Fibroblast of pulmonary artery (primary cell): ENCODE measurements around the gene ASB8.

Experiments used
- DNase-seq: peaks from one replicate; pipeline ENCODE4 v3.0.0-alpha.2; 2010; ENCODE audit warnings: low read depth
- H3K4me3 ChIP-seq: replicated peaks from 2 replicates; pipeline ENCODE4 v1.5.1; 2011; ENCODE audit warnings: low read depth, mild to moderate bottlenecking, control low read depth, low read length, moderate library complexity
- CTCF ChIP-seq: IDR thresholded peaks from 2 replicates; pipeline ENCODE4 v1.5.1; 2011; ENCODE audit warnings: mild to moderate bottlenecking, control low read depth, low read length, inconsistent platforms; ENCODE audit errors: missing control alignments

Gene ASB8

DNA sequence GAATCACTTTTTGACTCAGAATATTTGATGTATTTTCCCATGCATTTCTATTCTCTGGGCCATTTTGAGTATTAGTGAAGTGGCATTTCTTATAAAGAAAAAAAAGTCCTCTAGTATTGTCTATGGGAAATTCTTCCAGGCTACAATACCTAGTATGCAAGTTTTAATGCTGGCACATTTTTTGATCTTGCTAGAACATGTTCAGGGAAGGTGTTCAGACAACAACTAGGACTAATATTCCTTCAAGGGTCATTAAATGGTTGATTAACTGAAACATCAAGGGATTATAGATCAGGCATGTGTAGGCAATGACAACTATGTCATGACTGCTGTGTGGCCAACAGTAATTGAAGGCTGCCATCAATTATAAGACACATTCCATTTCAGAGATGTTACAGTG lies 33.8 kb upstream of the ASB8 start:
- no peak for TF ChIP-seq CTCF
- DNase-seq: no peak
- H3K4me3 ChIP-seq: no peak overlapping the region

DNA sequence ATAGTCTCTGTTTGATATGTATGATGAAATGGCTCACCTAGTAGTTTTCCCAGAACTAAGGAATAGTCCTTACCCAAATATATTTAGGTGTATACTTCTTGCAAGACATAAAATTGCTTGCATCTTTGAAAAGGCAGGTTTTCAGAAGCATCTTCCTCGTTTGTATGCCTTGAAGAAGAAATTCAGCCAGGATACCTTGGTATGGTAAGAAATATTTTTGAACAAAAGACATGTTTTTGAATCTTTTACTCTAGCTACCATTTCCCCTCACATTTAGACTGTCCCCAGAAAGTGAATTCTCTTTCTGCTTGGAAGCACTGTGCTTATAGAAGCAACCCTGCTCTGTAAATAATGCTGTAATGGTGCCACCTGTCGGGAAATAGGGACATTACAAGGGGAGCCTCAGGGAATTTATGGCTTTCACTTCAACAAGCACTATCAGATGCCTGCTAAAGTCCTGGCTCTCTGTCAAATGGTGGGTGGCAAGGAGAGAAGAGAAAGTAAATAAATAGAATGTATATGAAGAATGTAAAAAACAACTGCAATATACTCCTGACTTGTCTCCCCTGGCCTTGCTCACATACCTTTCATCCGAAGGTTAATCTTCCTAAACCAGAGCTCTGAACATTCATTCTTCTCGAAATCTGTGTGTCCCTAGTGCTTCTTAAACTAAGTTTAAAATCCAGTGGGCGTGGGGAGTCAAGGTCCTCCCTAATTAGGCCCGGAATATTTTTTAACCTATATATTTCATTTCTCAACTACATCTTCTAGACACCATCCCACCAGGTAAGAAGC lies 32.2 kb upstream of the ASB8 start:
- peak; percentile 94 for TF ChIP-seq CTCF
- peak; percentile 82 for DNase-seq

DNA sequence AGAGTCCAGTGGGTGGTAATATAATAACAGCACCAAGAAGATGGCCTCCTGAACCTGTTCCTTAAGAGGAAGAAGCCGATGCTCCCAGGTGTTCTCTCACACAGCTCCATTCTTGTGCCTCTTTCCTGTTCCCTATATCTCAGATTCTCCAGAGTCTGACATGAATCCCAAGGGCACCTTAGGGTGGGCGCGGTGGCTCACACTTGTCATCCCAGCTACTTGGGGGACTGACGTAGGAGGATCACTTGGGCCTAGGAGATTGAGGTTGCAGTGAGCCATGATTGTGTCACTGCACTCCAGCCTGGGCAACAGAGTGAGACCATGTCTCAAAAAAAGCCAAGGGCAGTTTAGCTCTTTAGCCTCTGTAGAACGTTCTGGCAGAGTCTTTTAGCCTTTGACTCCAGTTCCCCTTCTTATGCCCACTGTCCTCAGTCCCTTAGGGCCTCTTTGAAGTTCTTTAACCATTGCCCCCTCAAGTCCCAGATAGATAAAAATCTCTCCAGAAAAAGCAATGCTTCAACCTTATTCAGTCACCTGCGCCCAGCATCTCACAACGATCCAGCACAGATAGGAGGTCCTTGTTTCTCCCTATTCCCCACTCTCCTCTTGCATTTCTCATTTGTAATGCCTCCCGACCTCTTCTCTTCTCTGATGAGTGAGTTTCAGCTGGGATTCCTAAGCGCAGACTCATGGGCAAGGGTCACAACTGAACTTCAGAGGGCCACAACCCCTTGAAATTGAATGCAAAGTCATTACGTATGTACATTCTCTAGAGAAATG lies 30.8 kb upstream of the ASB8 start:
- DNase-seq: no peak
- H3K4me3 ChIP-seq: no peak overlapping the region
- TF ChIP-seq CTCF: no peak

More for the DNA sequence above, 32.2 kb upstream of the ASB8 start:
- no peak overlapping the region for H3K4me3 ChIP-seq

- DNase-seq: no peak
- TF ChIP-seq CTCF: no peak
- H3K4me3 ChIP-seq: no peak overlapping the region
These were observed 28.0 kb upstream of the ASB8 start for GRCh38 chr12:48185181-48185919.

GRCh38 chr12:48184549-48184922 lies 27.2 kb upstream of the ASB8 start:
- DNase-seq: no peak
- H3K4me3 ChIP-seq: no peak overlapping the region
- TF ChIP-seq CTCF: no peak

- H3K4me3 ChIP-seq: peak overlapping the region; percentile 73
- TF ChIP-seq CTCF: no peak
- DNase-seq: no peak
These were observed 26.7 kb upstream of the ASB8 start for GRCh38 chr12:48183876-48184548.
